ENCODE results near the gene TNFAIP3.

TNFAIP3 gene

GRCh38 chr6:137866200-137866913 lies 702 bp upstream of the TNFAIP3 start:
- DNase-seq: peak; percentile 61

GRCh38 chr6:137867685-137868509 lies 838 bp downstream of the TNFAIP3 start:
- DNase-seq: peak; percentile 61

GRCh38 chr6:137868721-137869548 lies 1.9 kb downstream of the TNFAIP3 start:
- DNase-seq: no peak

GRCh38 chr6:137869549-137870307 lies 2.7 kb downstream of the TNFAIP3 start:
- DNase-seq: no peak

GRCh38 chr6:137870308-137870644 lies 3.2 kb downstream of the TNFAIP3 start:
- no peak for DNase-seq

- no peak for DNase-seq
Measured at GRCh38 chr6:137870744-137871247, 3.7 kb downstream of the TNFAIP3 start.

- DNase-seq: no peak
Measured at GRCh38 chr6:137871291-137871690, 4.2 kb downstream of the TNFAIP3 start.

GRCh38 chr6:137871831-137872454 lies 4.9 kb downstream of the TNFAIP3 start:
- DNase-seq: no peak

- no peak for DNase-seq
Measured at GRCh38 chr6:137872581-137873115, 5.6 kb downstream of the TNFAIP3 start.

GRCh38 chr6:137873273-137873762 lies 6.3 kb downstream of the TNFAIP3 start:
- DNase-seq: peak; percentile 61

- DNase-seq: no peak
Measured at GRCh38 chr6:137874204-137875057, 7.4 kb downstream of the TNFAIP3 start.

GRCh38 chr6:137875058-137875520 lies 8.0 kb downstream of the TNFAIP3 start:
- no peak for DNase-seq

- no peak for DNase-seq
Measured at GRCh38 chr6:137875606-137876005, 8.5 kb downstream of the TNFAIP3 start.

GRCh38 chr6:137876547-137876946 lies 9.5 kb downstream of the TNFAIP3 start:
- DNase-seq: no peak

GRCh38 chr6:137877113-137877512 lies 10.1 kb downstream of the TNFAIP3 start:
- DNase-seq: no peak

GRCh38 chr6:137877606-137878005 lies 10.5 kb downstream of the TNFAIP3 start:
- DNase-seq: no peak

- DNase-seq: no peak
Measured at GRCh38 chr6:137878029-137878428, 11.0 kb downstream of the TNFAIP3 start.

GRCh38 chr6:137878486-137879285 lies 11.6 kb downstream of the TNFAIP3 start:
- no peak for DNase-seq

GRCh38 chr6:137879299-137879698 lies 12.2 kb downstream of the TNFAIP3 start:
- DNase-seq: no peak
